GM21390 (cell line): ENCODE measurements around the gene LMO7.
A peak's percentile ranks its signal among the peaks of the same experiment; 100 is the strongest.
"Not testable (repeated sequence)": the region's sequence is repeated elsewhere in the genome, so short reads cannot be mapped to it uniquely, and the experiment has no call there.

ENCODE experiments used
- ATAC-seq: cut with Tn5 transposase; IDR thresholded peaks from one replicate; pipeline ENCODE4 v1.9.1; 2021; ENCODE audit not compliant: unreplicated experiment

Gene LMO7

GRCh38 chr13:75739244-75739868, 103.2 kb downstream of the LMO7 start:
- peak; percentile 80 for ATAC-seq

GRCh38 chr13:75740031-75740430, 103.9 kb downstream of the LMO7 start:
- peak; percentile 21 for ATAC-seq

- not testable (repeated sequence) for ATAC-seq
These were observed 106.9 kb downstream of the LMO7 start for GRCh38 chr13:75743072-75743471.

GRCh38 chr13:75744127-75744526, 108.0 kb downstream of the LMO7 start:
- ATAC-seq = no peak

GRCh38 chr13:75745387-75745786, 109.3 kb downstream of the LMO7 start:
- ATAC-seq = no peak

- ATAC-seq = no peak
These were observed 112.7 kb downstream of the LMO7 start for GRCh38 chr13:75748874-75749273.

GRCh38 chr13:75749407-75749806, 113.3 kb downstream of the LMO7 start:
- ATAC-seq = no peak

- ATAC-seq = no peak
These were observed 115.2 kb downstream of the LMO7 start for GRCh38 chr13:75751350-75751749.

- ATAC-seq = no peak
These were observed 116.7 kb downstream of the LMO7 start for GRCh38 chr13:75752826-75753225.

- ATAC-seq = no peak
These were observed 118.8 kb downstream of the LMO7 start for GRCh38 chr13:75754936-75755335.

GRCh38 chr13:75757336-75757735, 121.2 kb downstream of the LMO7 start:
- ATAC-seq = no peak

GRCh38 chr13:75759531-75759930, 123.4 kb downstream of the LMO7 start:
- ATAC-seq = no peak

GRCh38 chr13:75760131-75761021, 124.2 kb downstream of the LMO7 start:
- peak; percentile 39 for ATAC-seq

- ATAC-seq = peak; percentile 30
These were observed 125.2 kb downstream of the LMO7 start for GRCh38 chr13:75761369-75761768.

GRCh38 chr13:75762076-75762937, 126.2 kb downstream of the LMO7 start:
- ATAC-seq = peak; percentile 94

- ATAC-seq = peak; percentile 15
These were observed 126.8 kb downstream of the LMO7 start for GRCh38 chr13:75762955-75763354.

- no peak for ATAC-seq
These were observed 127.4 kb downstream of the LMO7 start for GRCh38 chr13:75763512-75763911.

GRCh38 chr13:75764251-75764925, 128.3 kb downstream of the LMO7 start:
- no peak for ATAC-seq

- no peak for ATAC-seq
These were observed 128.8 kb downstream of the LMO7 start for GRCh38 chr13:75764926-75765310.

- no peak for ATAC-seq
These were observed 130.5 kb downstream of the LMO7 start for GRCh38 chr13:75766636-75767035.
